ENCODE measurements around the gene ACTA2.

GRCh38 chr10:88999625-89000024 lies 47.1 kb upstream of the ACTA2 start:
- no peak for TF ChIP-seq CTCF (conservative IDR thresholded peaks at IDR 0.05)
- TF ChIP-seq EZH2 (IDR thresholded peaks at IDR 0.05; ENCODE audit: low read depth), result no peak

Measured in PC-9 (cell line).